ENCODE measurements around the gene F2R.

The F2R gene

DNA sequence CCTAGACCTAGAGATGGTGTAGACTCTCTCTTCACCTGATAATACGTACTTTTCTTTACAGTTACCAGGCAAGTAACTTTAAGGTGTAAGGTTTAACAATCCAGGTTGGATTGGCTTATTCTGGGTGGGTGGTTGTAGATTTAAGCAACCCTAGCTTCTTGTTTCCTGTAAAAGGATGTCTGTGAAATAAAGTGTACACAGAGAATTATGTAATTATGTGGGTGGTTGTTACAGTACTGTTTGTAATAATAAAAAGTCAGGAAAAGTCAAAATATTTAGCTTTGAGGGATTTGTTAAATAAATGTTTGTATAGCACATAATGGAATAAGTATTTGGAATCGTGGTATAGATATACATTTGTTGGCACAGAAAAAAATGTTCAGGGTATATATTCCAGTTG, 43.7 kb upstream of the F2R start:
- Histone ChIP-seq H3K27me3 (ENCODE audit: insufficient read depth, low read length) (no peaks in the 10 kb centered on the region), H2AFZ (ENCODE audit: insufficient read depth, low read length, poor library complexity) (no peak overlapping the region), H3K18ac (ENCODE audit: low read length) (no peak overlapping the region), H3K4me1 (ENCODE audit: control insufficient read depth in 1 of 2, insufficient read depth in 2 of 2, low read length in 2 of 2) (no peaks in the 10 kb centered on the region), H3K79me1 (ENCODE audit: low read length) (no peaks in the 10 kb centered on the region), H3K27ac (ENCODE audit: low read depth, low read length) (no peak overlapping the region), H3K14ac (ENCODE audit: low read length) (no peak overlapping the region), H2BK5ac (ENCODE audit: low read depth, low read length, poor library complexity) (no peak overlapping the region), H3K4ac (ENCODE audit: low read depth, low read length) (no peak overlapping the region), H3K79me2 (ENCODE audit: control insufficient read depth, insufficient read depth, low read length, poor library complexity) (no peaks in the 10 kb centered on the region), H3K9me3 (ENCODE audit: insufficient read depth, low read depth, low read length) (no peaks in the 10 kb centered on the region), H4K8ac (ENCODE audit: low read depth, low read length) (no peak overlapping the region), H4K91ac (ENCODE audit: low read depth, low read length) (no peak overlapping the region), H3K36me3 (ENCODE audit: control insufficient read depth in 1 of 2, insufficient read depth in 2 of 2, low read length in 2 of 2) (no peaks in the 10 kb centered on the region), H3K23ac (ENCODE audit: low read length) (no peak overlapping the region), H3K4me2 (ENCODE audit: low read length) (no peak overlapping the region), H3K9ac (ENCODE audit: low read length) (no peak overlapping the region), H3K4me3 (ENCODE audit: low read depth, low read length) (no peak overlapping the region), H2BK120ac (ENCODE audit: insufficient read depth, low read length, poor library complexity) (no peak overlapping the region), H2BK12ac (ENCODE audit: low read length) (no peak overlapping the region), H4K12ac (ENCODE audit: low read depth, low read length) (no peak overlapping the region), H2AK5ac (ENCODE audit: low read length) (no peak overlapping the region)
- WGBS (ENCODE audit: extremely low coverage, insufficient coverage, insufficient read length) = no CpG with 5 or more reads among the region's 2 CpGs
- DNase-seq = no peak

DNA sequence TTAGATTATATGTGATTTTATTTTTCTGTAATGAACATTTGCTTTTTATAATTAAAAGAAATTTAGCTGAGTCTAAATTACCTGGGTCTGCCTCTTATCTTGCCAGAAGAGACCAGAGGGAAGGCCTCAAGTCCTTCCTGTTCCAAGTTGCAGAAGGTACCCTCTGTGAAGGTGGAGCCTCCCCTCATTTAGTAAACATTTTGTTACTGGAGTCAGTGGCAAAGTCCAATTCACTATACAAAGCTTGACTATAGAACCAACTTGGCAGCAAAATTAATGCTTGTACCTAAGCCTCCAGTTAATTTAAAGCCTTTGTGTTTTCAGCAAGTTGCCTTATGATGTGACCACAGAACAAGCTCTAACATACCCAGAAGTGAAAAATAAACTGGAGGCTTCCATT, 42.8 kb upstream of the F2R start:
- Histone ChIP-seq H3K36me3 (ENCODE audit: control insufficient read depth in 1 of 2, insufficient read depth in 2 of 2, low read length in 2 of 2) (no peaks in the 10 kb centered on the region), H2AFZ (ENCODE audit: insufficient read depth, low read length, poor library complexity) (no peak overlapping the region), H3K23ac (ENCODE audit: low read length) (no peak overlapping the region), H2BK5ac (ENCODE audit: low read depth, low read length, poor library complexity) (no peak overlapping the region), H3K79me1 (ENCODE audit: low read length) (no peaks in the 10 kb centered on the region), H3K9ac (ENCODE audit: low read length) (no peak overlapping the region), H3K9me3 (ENCODE audit: insufficient read depth, low read depth, low read length) (no peaks in the 10 kb centered on the region), H3K79me2 (ENCODE audit: control insufficient read depth, insufficient read depth, low read length, poor library complexity) (no peaks in the 10 kb centered on the region), H3K4ac (ENCODE audit: low read depth, low read length) (no peak overlapping the region), H2AK5ac (ENCODE audit: low read length) (no peak overlapping the region), H3K4me2 (ENCODE audit: low read length) (no peak overlapping the region), H3K4me1 (ENCODE audit: control insufficient read depth in 1 of 2, insufficient read depth in 2 of 2, low read length in 2 of 2) (no peaks in the 10 kb centered on the region), H3K4me3 (ENCODE audit: low read depth, low read length) (no peak overlapping the region), H2BK12ac (ENCODE audit: low read length) (no peak overlapping the region), H4K8ac (ENCODE audit: low read depth, low read length) (no peak overlapping the region), H4K12ac (ENCODE audit: low read depth, low read length) (no peak overlapping the region), H2BK120ac (ENCODE audit: insufficient read depth, low read length, poor library complexity) (no peak overlapping the region), H3K14ac (ENCODE audit: low read length) (no peak overlapping the region), H3K18ac (ENCODE audit: low read length) (no peak overlapping the region), H3K27me3 (ENCODE audit: insufficient read depth, low read length) (no peaks in the 10 kb centered on the region), H4K91ac (ENCODE audit: low read depth, low read length) (no peak overlapping the region), H3K27ac (ENCODE audit: low read depth, low read length) (no peak overlapping the region)
- DNase-seq = no peak

DNA sequence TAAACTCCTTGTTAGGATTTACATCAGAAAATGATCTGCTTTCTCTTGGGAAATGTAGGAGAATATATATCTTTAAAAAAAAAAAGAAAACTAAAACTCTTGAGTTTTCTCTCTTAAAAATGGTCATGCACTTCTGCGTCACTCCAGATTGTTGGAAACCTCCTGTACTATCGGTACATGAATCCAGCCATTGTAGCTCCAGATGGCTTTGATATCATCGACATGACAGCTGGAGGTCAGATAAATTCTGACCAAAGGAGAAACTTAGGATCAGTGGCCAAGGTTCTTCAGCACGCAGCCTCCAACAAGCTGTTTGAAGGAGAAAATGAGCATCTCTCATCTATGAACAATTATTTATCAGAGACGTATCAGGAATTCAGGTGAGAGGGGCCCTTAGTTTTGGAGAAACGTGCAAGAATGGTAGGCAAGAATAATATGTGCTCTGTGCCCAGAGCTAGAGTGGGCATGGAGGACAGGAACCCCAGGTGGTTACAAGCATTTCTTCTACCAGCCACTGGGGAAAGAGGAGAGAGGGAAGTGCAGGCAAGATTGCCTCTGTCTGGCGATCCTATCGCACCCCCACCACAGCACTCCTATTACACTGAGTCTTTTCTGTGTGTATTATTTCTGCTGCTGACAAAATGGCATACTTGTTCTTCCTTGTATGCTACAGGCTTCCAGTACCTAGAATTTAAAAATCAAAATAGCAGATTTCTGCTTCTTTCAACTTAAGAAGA, 41.4 kb upstream of the F2R start:
- Histone ChIP-seq H3K27me3 (ENCODE audit: insufficient read depth, low read length) (no peaks in the 10 kb centered on the region), H3K23ac (ENCODE audit: low read length) (no peak overlapping the region), H3K4me2 (ENCODE audit: low read length) (no peak overlapping the region), H2BK120ac (ENCODE audit: insufficient read depth, low read length, poor library complexity) (no peak overlapping the region), H3K79me2 (ENCODE audit: control insufficient read depth, insufficient read depth, low read length, poor library complexity) (no peaks in the 10 kb centered on the region), H3K9ac (ENCODE audit: low read length) (no peak overlapping the region), H2AK5ac (ENCODE audit: low read length) (no peak overlapping the region), H3K36me3 (ENCODE audit: control insufficient read depth in 1 of 2, insufficient read depth in 2 of 2, low read length in 2 of 2) (no peaks in the 10 kb centered on the region), H3K4ac (ENCODE audit: low read depth, low read length) (no peak overlapping the region), H3K27ac (ENCODE audit: low read depth, low read length) (no peak overlapping the region), H3K79me1 (ENCODE audit: low read length) (no peaks in the 10 kb centered on the region), H3K14ac (ENCODE audit: low read length) (no peak overlapping the region), H2AFZ (ENCODE audit: insufficient read depth, low read length, poor library complexity) (no peak overlapping the region), H3K4me3 (ENCODE audit: low read depth, low read length) (no peak overlapping the region), H4K12ac (ENCODE audit: low read depth, low read length) (no peak overlapping the region), H2BK12ac (ENCODE audit: low read length) (no peak overlapping the region), H4K8ac (ENCODE audit: low read depth, low read length) (no peak overlapping the region), H4K91ac (ENCODE audit: low read depth, low read length) (no peak overlapping the region), H3K18ac (ENCODE audit: low read length) (no peak overlapping the region), H3K9me3 (ENCODE audit: insufficient read depth, low read depth, low read length) (no peaks in the 10 kb centered on the region), H3K4me1 (ENCODE audit: control insufficient read depth in 1 of 2, insufficient read depth in 2 of 2, low read length in 2 of 2) (no peaks in the 10 kb centered on the region), H2BK5ac (ENCODE audit: low read depth, low read length, poor library complexity) (no peak overlapping the region)
- DNase-seq = no peak
- WGBS (ENCODE audit: extremely low coverage, insufficient coverage, insufficient read length) = no CpG with 5 or more reads among the region's 8 CpGs

DNA sequence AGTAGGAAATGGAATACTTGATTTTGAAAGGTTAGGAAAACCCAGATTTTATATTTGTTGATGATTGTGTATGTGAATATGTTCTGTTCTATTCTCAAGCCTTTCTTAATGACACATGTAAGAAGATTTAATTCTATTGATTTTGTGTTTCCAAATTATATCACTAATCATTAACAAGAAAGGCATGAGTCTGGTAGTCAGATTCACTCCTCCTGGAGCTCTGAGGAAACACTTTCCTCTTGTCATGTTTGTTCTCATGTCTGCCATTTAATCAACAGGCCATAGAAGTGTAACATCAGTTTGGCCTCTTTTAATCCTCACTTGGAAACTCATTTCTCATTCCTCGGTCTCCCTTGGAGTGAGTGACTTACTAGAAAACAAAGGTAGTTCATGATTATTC, 40.6 kb upstream of the F2R start:
- H2BK120ac ChIP-seq (ENCODE audit: insufficient read depth, low read length, poor library complexity) = no peak overlapping the region
- no peaks in the 10 kb centered on the region for H3K27me3 ChIP-seq (ENCODE audit: insufficient read depth, low read length)
- H3K4ac ChIP-seq (ENCODE audit: low read depth, low read length) = no peak overlapping the region
- WGBS (ENCODE audit: extremely low coverage, insufficient coverage, insufficient read length) = no CpG with 5 or more reads among the region's 1 CpG
- H2AK5ac ChIP-seq (ENCODE audit: low read length) = no peak overlapping the region
- no peak overlapping the region for H4K91ac ChIP-seq (ENCODE audit: low read depth, low read length)
- H3K4me1 ChIP-seq (ENCODE audit: control insufficient read depth in 1 of 2, insufficient read depth in 2 of 2, low read length in 2 of 2) = no peaks in the 10 kb centered on the region
- DNase-seq = no peak
- H2AFZ ChIP-seq (ENCODE audit: insufficient read depth, low read length, poor library complexity) = no peak overlapping the region
- H3K9ac ChIP-seq (ENCODE audit: low read length) = no peak overlapping the region
- H4K8ac ChIP-seq (ENCODE audit: low read depth, low read length) = no peak overlapping the region
- no peak overlapping the region for H3K4me2 ChIP-seq (ENCODE audit: low read length)
- H3K23ac ChIP-seq (ENCODE audit: low read length) = no peak overlapping the region
- no peak overlapping the region for H3K18ac ChIP-seq (ENCODE audit: low read length)
- H3K79me1 ChIP-seq (ENCODE audit: low read length) = no peaks in the 10 kb centered on the region
- no peaks in the 10 kb centered on the region for H3K36me3 ChIP-seq (ENCODE audit: control insufficient read depth in 1 of 2, insufficient read depth in 2 of 2, low read length in 2 of 2)
- no peak overlapping the region for H2BK5ac ChIP-seq (ENCODE audit: low read depth, low read length, poor library complexity)
- H2BK12ac ChIP-seq (ENCODE audit: low read length) = no peak overlapping the region
- no peak overlapping the region for H4K12ac ChIP-seq (ENCODE audit: low read depth, low read length)
- no peaks in the 10 kb centered on the region for H3K79me2 ChIP-seq (ENCODE audit: control insufficient read depth, insufficient read depth, low read length, poor library complexity)
- no peaks in the 10 kb centered on the region for H3K9me3 ChIP-seq (ENCODE audit: insufficient read depth, low read depth, low read length)
- H3K27ac ChIP-seq (ENCODE audit: low read depth, low read length) = no peak overlapping the region
- no peak overlapping the region for H3K4me3 ChIP-seq (ENCODE audit: low read depth, low read length)
- no peak overlapping the region for H3K14ac ChIP-seq (ENCODE audit: low read length)

Measured in trophoblast cell (in vitro differentiated cells and primary cell).